Stimulated activated CD4-positive, alpha-beta T cell treated with anti-CD3 and anti-CD28 coated beads, Interleukin-2, amount 100 ng/mL, for 48 hours (primary cell): ENCODE measurements around the gene LRRC8E.

Source experiments
- DNase-seq, 2 donors: peaks; one replicate each; pipeline ENCODE4 v3.0.0-alpha.2; 2020

The LRRC8E gene

DNA sequence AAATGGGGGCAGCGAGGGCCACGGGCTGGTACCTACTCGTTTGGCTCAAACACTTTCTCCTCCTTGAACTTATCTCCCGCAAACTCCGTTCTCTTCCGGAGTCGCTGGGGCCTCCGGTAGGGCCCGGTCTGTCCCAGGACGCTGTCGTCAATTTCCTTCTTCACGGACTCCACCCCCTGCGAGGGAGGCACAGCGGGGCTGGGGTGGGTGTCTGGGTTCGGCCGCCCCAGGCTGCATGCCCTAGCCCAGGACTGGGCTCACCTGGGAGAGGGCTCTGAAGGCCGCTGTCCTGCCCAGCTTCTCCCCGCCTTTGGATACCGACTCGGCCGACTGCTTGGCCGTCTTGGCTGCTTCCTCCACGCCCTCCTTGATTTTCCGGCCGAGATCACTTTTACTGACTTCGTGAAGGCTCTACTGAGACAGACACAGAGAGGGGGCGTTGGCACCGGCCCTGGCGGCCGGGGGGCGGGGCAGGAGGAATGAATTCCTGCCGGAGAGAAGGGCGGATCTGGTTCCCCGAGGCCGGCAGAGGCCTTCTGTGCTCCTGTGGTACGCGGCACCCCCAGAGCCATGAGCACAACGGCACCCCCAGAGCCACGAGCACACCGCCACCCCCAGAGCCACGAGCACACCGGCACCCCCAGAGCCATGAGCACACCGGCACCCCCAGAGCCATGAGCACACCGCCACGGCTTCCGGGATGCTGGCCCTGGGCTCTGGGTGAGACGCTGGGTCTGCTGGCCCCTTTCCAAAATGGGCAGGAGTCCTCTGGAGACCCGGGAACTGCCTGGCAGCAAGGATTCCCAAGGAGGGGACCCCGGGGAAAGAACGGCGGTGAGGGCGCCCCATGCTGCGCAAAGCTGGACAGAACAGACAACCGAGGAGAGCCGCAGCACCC lies 45.8 kb downstream of the LRRC8E start:
- no peak for DNase-seq

DNA sequence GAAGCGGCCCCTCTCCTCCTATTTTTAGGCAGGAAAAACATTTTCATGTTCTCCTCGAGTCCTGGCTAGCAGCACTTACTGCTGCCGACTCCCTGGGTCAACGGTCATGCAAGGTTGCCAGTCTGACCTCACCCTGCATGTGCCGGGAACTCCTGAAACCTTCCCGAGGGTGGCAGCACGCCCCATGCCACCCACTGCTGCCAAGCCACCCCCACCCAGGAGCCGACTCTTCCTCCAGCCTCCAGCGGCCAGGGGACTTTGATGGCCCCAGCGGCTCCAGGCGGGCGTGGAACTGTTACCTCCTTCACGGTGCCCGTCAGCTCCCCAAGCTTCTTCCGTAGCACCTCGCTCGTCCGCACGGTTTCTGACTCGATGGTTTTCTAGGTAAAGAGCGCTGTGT lies 46.5 kb downstream of the LRRC8E start:
- DNase-seq, result no peak

DNA sequence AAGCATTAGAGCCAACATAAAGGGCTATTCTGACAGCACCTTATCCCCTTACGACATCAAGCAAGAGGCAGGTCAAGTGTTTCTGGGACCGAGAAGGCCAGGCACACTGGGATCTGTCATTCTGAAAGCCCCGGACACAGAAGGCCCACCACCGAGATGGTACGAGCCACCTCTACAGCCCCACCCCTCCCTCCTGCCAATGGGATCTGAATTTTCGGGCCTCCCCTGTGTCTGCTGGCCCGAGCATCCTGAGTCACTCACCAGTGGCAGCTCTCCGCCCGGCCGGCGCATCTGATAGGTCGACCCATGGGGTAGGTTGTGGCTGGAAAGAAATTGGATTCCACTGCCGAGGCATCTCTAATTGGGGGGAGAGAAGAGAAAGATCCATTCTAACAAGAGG lies 52.5 kb downstream of the LRRC8E start:
- DNase-seq, result no peak

DNA sequence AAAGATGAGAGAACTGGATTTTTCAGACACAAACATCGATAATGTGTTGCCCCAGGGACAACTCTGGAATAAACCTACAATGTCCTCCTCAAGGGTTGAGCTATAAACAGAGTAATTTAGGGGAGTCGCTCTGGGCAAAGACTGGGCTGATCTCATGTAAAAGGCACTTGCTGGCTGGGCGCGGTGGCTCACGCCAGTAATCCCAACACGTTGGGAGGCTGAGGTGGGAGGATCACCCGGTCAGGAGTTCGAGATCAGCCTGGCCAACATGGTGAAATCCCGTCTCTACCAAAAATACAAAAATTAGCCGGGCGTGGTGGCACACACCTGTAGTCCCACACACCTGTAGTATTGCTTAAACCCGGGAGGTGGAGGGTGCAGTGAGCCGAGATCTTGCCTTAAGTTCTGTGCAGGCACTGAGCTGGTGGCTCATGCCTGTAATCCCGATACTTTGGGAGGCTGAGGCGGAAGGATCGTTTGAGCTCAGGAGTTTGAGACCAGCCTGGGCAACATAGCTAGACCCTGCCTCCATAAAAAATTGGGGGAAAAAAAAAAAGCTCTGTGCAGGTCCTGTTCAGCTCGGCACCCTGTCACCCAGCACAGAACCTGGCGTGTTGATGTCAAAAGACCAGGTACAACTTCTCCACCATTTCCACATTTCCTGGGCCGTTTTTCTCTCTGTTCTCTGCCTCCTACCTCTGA lies 53.7 kb downstream of the LRRC8E start:
- DNase-seq, result no peak

DNA sequence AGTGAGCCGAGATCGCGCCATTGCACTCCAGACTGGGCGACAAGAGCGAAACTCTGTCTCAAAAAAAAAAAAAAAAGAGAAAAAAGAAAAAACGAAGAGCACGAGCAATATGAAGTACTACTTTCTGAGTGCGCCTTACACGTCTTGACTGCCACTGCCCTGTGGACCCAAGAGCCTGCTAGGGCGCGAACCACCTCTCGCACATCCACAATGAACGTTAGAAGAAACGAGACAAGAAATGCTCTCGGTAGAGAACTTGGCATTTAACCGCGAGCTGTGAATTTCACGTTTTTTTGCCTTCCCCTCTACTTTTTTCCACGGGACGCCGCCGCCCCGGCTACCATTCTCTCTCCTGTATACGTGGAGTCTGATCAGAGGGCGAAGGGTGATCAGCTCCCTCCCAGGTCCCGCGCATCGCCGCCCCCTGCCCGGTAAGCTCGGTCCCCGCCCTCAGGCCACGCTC lies 54.7 kb downstream of the LRRC8E start:
- no peak for DNase-seq

DNA sequence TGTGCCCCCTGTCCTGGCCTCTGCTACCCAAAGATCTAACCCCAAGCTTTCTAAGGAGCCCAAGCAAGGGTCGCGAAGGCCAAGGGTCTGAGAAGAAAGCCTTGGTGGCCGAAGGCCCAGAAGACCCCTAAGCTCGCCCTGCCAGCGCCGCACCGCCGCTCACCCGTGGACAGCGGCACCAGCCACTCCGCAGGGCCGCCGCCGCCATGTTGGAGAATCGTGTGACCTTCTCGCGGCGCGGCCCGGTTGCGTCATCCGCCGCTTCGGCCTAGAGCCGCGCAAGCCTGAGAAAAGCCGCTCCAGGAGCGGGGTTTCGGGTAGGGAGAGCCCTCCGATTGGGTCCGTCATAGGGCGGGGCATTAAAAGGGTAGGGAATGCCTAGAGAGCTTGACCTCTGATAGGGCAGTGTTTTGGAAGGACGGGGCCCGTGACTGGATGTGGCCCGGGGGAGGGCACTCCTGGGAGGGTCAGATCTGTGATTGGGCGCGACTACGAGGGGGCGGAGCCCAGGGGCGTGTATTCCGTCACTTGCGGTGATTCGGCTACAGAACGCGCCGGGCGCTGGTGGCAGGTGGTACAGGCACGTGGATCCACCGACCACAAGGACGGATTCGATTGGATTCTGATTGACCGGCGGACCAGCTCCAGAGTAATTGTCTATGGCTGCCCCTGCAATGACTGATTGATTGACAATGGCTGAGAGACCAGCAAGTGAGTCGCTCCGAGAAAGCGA lies 55.3 kb downstream of the LRRC8E start, which contains the start of gene TIMM44:
TSS of gene TIMM44 (minus strand) at position 223 of the 733 bp plus-strand sequence. CDS start at position 208, 15 bp downstream.
- peak; percentile 95 to 97 for DNase-seq

DNA sequence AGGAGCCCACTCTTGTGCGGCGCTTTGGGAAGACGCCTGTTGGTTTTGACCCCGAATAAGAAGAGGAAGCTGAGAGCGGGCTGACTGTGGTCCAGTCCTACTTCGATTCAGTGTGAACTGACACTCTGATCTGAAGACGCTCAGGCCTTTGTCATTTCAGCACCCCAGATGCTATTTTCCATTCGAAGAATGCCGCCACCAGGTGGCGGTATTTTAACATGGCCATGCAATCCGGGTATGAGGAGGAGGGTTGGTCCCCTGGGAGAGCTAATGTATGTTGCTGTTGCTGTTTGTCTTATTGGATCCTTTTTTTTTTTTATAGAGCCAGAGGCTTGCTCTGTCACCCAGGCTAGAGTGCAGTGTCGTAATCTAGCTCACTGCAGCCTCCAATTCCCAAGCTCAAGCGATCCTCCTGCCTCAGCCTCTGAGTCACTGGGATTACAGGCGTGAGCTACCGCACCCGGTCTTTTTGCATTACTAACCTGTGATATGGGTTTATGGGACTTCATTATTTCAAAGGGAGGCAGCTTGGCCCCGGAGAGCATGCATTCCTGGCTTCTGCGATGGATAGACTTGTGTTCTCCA lies 56.0 kb downstream of the LRRC8E start:
- peak; percentile 87 to 88 for DNase-seq

DNA sequence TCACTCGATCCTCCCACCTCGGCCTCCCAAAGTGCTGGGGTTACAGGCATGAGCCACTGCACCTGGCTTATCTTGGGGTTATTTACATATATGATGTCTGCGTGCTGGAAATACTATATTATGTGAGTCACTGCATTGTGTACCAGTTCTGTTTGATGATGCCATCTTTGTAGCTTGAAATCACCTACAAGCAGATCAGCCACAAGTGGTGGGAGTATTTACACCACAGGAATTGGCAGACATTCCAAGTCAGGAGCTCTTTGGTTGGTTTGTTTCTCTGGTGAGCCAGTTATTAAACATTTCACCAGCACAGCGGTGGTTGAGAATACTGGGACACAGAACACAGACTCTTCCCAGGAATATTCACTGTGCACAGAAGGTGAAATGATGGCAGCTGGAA lies 59.6 kb downstream of the LRRC8E start:
- no peak for DNase-seq
